ENCODE measurements around the gene OR51F1.

DNA sequence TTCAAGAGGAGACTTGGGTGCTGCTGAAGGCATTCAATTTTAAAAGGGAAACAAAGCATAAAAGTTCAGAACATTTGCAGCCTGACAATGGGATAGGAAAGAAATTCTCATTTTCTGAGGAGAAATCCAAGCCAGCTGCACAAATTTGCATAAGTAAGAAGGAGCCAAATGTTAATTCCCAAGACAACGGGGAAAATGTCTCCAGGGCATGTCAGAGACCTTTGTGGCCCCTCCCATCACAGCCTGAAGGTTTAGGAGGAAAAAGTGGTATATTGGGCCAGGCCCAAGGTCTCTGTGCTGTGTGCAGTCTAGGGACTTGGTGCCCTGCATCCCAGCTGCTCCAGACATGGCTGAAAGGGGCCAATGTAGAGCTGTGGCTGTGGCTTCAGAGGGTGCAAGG, 12.7 kb upstream of the OR51F1 start:
- TF ChIP-seq CTCF (IDR thresholded peaks at IDR 0.05) (no peak), POLR2A (IDR thresholded peaks at IDR 0.05) (no peak)
